ENCODE results near the gene LCN15. TPM values are rescaled to one million over a fixed set of nuclear protein-coding genes. Genes with fewer than 3 reads are reported as not detected.

LCN15 gene
- not detected for total RNA-seq
- polyA plus RNA-seq (ENCODE audit: insufficient read length in 6 of 6) = under 1 TPM in 5 of 6 donors, not detected in 1; 0.06 to 0.18 (median 0.07) TPM
- long read RNA-seq, donor 1 = 0 reads
- long read RNA-seq, donor 2 = 0 reads
- long read RNA-seq, donor 3 = 0 reads
- long read RNA-seq, donor 4 = 0 reads
- long read RNA-seq, donor 5 = 0 reads
- long read RNA-seq, donor 6 = 0 reads
- long read RNA-seq, donor 7 = 0 reads
- long read RNA-seq, donor 8 = 0 reads
- long read RNA-seq, donor 9 = 0 reads
- long read RNA-seq, donor 10 = 0 reads
- long read RNA-seq, donor 11 = 0 reads
- long read RNA-seq, donor 12 = 0 reads

GRCh38 chr9:136764301-136764891 is at the start of gene LCN15:
LCN15 (minus strand) TSS chr9:136764518; CDS start chr9:136764488, 30 bp downstream.
- TF ChIP-seq CTCF (IDR thresholded peaks at IDR 0.05) = no peak
- no peaks in the 10 kb centered on the region for H3K4me1 ChIP-seq
- no peaks in the 10 kb centered on the region for H3K36me3 ChIP-seq
- H3K27ac ChIP-seq = no peak within 1 kb of the TSS
- no peak within 1 kb of the TSS for H3K4me3 ChIP-seq
- no peak for DNase-seq
- H3K27me3 ChIP-seq = peaks cover 6 to 57% of the 10 kb centered on the region in 2 donors
- no peak for ATAC-seq
- intact Hi-C loops (cut with DNase I) = no loop called here
- no peaks in the 10 kb centered on the region for H3K9me3 ChIP-seq

- Histone ChIP-seq H3K9me3 (no peaks in the 10 kb centered on the region), H3K4me1 (peaks cover 15 to 41% of the 10 kb centered on the region in 2 donors), H3K27ac (peak overlapping the region; percentile 30 to 93), H3K27me3 (no peaks in the 10 kb centered on the region), H3K4me3 (peak overlapping the region; percentile 67 to 93), H3K36me3 (peaks cover 0 to 34% of the 10 kb centered on the region in 2 donors)
- ATAC-seq (peak; percentile 5), DNase-seq (no peak)
- TF ChIP-seq CTCF (IDR thresholded peaks at IDR 0.05) = no peak
- intact Hi-C loops (cut with DNase I) = no loop called here
These were observed 44.5 kb upstream of the LCN15 start for GRCh38 chr9:136808806-136809158.

GRCh38 chr9:136808075-136808805 is 43.9 kb upstream of the LCN15 start:
- TF ChIP-seq CTCF (IDR thresholded peaks at IDR 0.05) = no peak
- peak overlapping the region; percentile 67 to 93 for H3K4me3 ChIP-seq
- peak overlapping the region; percentile 30 to 93 for H3K27ac ChIP-seq
- peaks cover 15 to 41% of the 10 kb centered on the region in 2 donors for H3K4me1 ChIP-seq
- intact Hi-C loops (cut with DNase I) = no loop called here
- ATAC-seq (peak; percentile 21), DNase-seq (peak in 1 of 4 donors; percentile 85)
- no peaks in the 10 kb centered on the region for H3K9me3 ChIP-seq
- H3K36me3 ChIP-seq = peaks cover 0 to 32% of the 10 kb centered on the region in 2 donors
- no peaks in the 10 kb centered on the region for H3K27me3 ChIP-seq

- Histone ChIP-seq H3K9me3 (no peaks in the 10 kb centered on the region), H3K4me3 (peak within 1 kb of the TSS; percentile 78 to 93), H3K36me3 (peaks cover 0 to 24% of the 10 kb centered on the region in 2 donors), H3K4me1 (peaks cover 15 to 41% of the 10 kb centered on the region in 2 donors), H3K27ac (peak within 1 kb of the TSS; percentile 90 to 93), H3K27me3 (peaks cover 0 to 2% of the 10 kb centered on the region in 2 donors)
- intact Hi-C loops (cut with DNase I) = no loop called here
- peak; percentile 88 for ATAC-seq
- peak; percentile 79 to 93 (median 84) for DNase-seq
- no peak for TF ChIP-seq CTCF (IDR thresholded peaks at IDR 0.05)
These were observed 43.2 kb upstream of the LCN15 start, which contains the start of gene RABL6 for GRCh38 chr9:136807281-136808074. RABL6 (plus strand) TSS chr9:136807948; CDS start chr9:136808197, 249 bp downstream.

All from left lung (tissue), 14 donors.